Retinal pigment epithelial cell (primary cell): Measurements from ENCODE around the gene TCF25.

Source experiments
- DNase-seq: peaks from one replicate; pipeline ENCODE4 v3.0.0-alpha.2; 2010; ENCODE audit warnings: low read depth
- H3K4me3 ChIP-seq: 2 replicates; pipeline ENCODE4 v1.5.1; 2011; ENCODE audit warnings: mild to moderate bottlenecking, low read length, control low read depth, moderate library complexity
- CTCF ChIP-seq: conservative IDR thresholded peaks from 2 replicates; pipeline ENCODE4 v1.5.1; 2011; ENCODE audit warnings: low read depth, low read length, control low read depth, inconsistent platforms

The TCF25 gene

GRCh38 chr16:89862732-89863131 is 10.7 kb upstream of the TCF25 start:
- H3K4me3 ChIP-seq: no peak overlapping the region

GRCh38 chr16:89863741-89864526 is 9.5 kb upstream of the TCF25 start:
- no peak for DNase-seq
- no peak overlapping the region for H3K4me3 ChIP-seq
- TF ChIP-seq CTCF: no peak

More at GRCh38 chr16:89862732-89863131, 10.7 kb upstream of the TCF25 start:
- no peak for TF ChIP-seq CTCF
- DNase-seq: no peak

- TF ChIP-seq CTCF: no peak
- no peak for DNase-seq
- no peak overlapping the region for H3K4me3 ChIP-seq
Observed at GRCh38 chr16:89864527-89864820, 8.9 kb upstream of the TCF25 start.

- no peak for DNase-seq
- TF ChIP-seq CTCF: no peak
- H3K4me3 ChIP-seq: no peak overlapping the region
Observed at GRCh38 chr16:89867918-89868317, 5.5 kb upstream of the TCF25 start.

- no peak overlapping the region for H3K4me3 ChIP-seq
- DNase-seq: no peak
- no peak for TF ChIP-seq CTCF
Observed at GRCh38 chr16:89869911-89870310, 3.5 kb upstream of the TCF25 start.

- no peak for DNase-seq
- H3K4me3 ChIP-seq: no peak overlapping the region
- TF ChIP-seq CTCF: no peak
Observed at GRCh38 chr16:89870440-89870839, 3.0 kb upstream of the TCF25 start.

- DNase-seq: no peak
- H3K4me3 ChIP-seq: no peak overlapping the region
- TF ChIP-seq CTCF: no peak
Observed at GRCh38 chr16:89871895-89872294, 1.5 kb upstream of the TCF25 start.
